Heart left ventricle (tissue), 16 donors: Measurements from ENCODE around the gene SLIT1. TPM values are rescaled to one million over a fixed set of nuclear protein-coding genes. Genes with fewer than 3 reads are reported as not detected.

Experiments
- ATAC-seq, 4 donors: fragments of 200-7000 bp; cut with Tn5 transposase; one replicate each; pipeline ENCODE4 v1.9.1; 2020 to 2022; ENCODE audit warnings: moderate library complexity in 4 of 4, mild to moderate bottlenecking in 3 of 4, moderate number of reproducible peaks in 1 of 4
- DNase-seq, 5 donors: peaks; one replicate each; pipeline ENCODE4 v3.0.0-alpha.2; 2020
- H3K27ac ChIP-seq, 12 donors: fragments of 200-600 bp; sonication (generic) in 4 of 12; one replicate each; pipeline versions ENCODE4 v1.5.0 to v1.8.0; 2016 to 2022; ENCODE audit warnings: mild to moderate bottlenecking in 2 of 12
- H3K27me3 ChIP-seq, 9 donors: fragments of 200-600 bp; sonication (generic) in 2 of 9; one replicate each; pipeline versions ENCODE4 v1.5.1 to v1.8.0; 2016 to 2022; ENCODE audit warnings: mild to moderate bottlenecking in 3 of 9
- H3K36me3 ChIP-seq, 9 donors: fragments of 200-600 bp; sonication (generic) in 2 of 9; one replicate each; pipeline versions ENCODE4 v1.5.0 to v1.8.0; 2018 to 2022; ENCODE audit warnings: mild to moderate bottlenecking in 2 of 9
- H3K4me1 ChIP-seq, 12 donors: fragments of 200-600 bp; sonication (generic) in 4 of 12; one replicate each; pipeline versions ENCODE4 v1.5.0 to v1.8.0; 2016 to 2022; ENCODE audit warnings: mild to moderate bottlenecking in 3 of 12
- H3K4me3 ChIP-seq, 12 donors: fragments of 200-600 bp; sonication (generic) in 4 of 12; one replicate each; pipeline versions ENCODE4 v1.5.0 to v1.8.0; 2017 to 2022; ENCODE audit warnings: mild to moderate bottlenecking in 9 of 12, moderate library complexity in 4 of 12
- H3K9me3 ChIP-seq, 12 donors: fragments of 200-600 bp; sonication (generic) in 4 of 12; one replicate each; pipeline versions ENCODE4 v1.5.0 to v1.8.0; 2016 to 2022; ENCODE audit warnings: mild to moderate bottlenecking in 1 of 12
- POLR2A ChIP-seq, 2 donors: fragments of 450-650 bp; IDR thresholded peaks; one replicate each; pipeline ENCODE4 v1.6.1; 2017; ENCODE audit warnings: antibody characterized with exemption in 2 of 2, mild to moderate bottlenecking in 2 of 2, moderate library complexity in 2 of 2
- WGBS, 4 donors: extraction: QIAGEN DNeasy Blood & Tissue Kit in 2 of 4; methylation state at CpG; one replicate each; pipeline versions ENCODE4 v1.1.5 to v1.1.7; 2013 to 2018; 5-methylcytosine and 5-hydroxymethylcytosine counted together
- intact Hi-C, 10 donors: fragments of 100-400 bp; cut with DNase I; formaldehyde crosslinking; loops; one replicate each; pipeline versions ENCODE4 v1.11.1 to v1.14.2; 2022
- polyA plus RNA-seq, 2 donors: library from polyadenylated mRNA; stranded (reverse); fragments of 200-250 nt; gene quantifications; one replicate each; pipeline ENCODE4 v1.2.3, GENCODE V29; 2013
- total RNA-seq, 9 donors: library from RNA; depleted of rRNA in 2 of 9; stranded (reverse); fragments of >200 nt in 2 of 9; fragmentation: NEBNext Ultra II Directional in 3 of 9; extraction: Animal tissue kit (Norgen Biotek cat#: 25700) in 3 of 9; gene quantifications; one replicate each; pipeline versions ENCODE4 v1.1.0 to v1.2.4, GENCODE V29; 2016 to 2023
- TF ChIP-seq, protein P1 (sequence below), 12 donors: fragments of 200-600 bp; sonication (generic) in 4 of 12; IDR thresholded peaks; one replicate each; pipeline versions ENCODE4 v1.5.0 to v1.8.0; 2018 to 2022; ENCODE audit warnings: antibody characterized with exemption in 12 of 12, mild to moderate bottlenecking in 5 of 12
- donor health status: ischemic (EF 13 %, LVEDD 7.1; RV severe dilation, severe dysfunction).
- donor health status: healthy with polysubstance abuse.
- donor health status: DM: no; HTN: yes; CAD: no.
- donor health status: DM: no; HTN: no; CAD: no.
- donor health status: ischemic (EF 25% LVEDD 6.9; RV normal size, moderate dysfunction).
- donor health status: ischemic (EF 25% LVEDD 5.7; RV mildly dilated, moderate dysfunction).
- donor health status: healthy.
- donor health status: DM: yes; HTN: yes; CAD: no.
- donor health status: ischemic (EF 35%, LVEDD 5.7; RV mildly dilated, moderate dysfunction).
- donor health status: nonischemic (EF 11% LVEDD 7.7; RV severe dilation, severe dysfunction).
- donor health status: DM: yes; HTN: yes; CAD: no.
- donor health status: PGD.
- donor health status: ischemic (EF 29% LVEDD 5.4; RV normal size, mild dysfunction).
- donor health status: nonischemic (EF 23%, LVEDD 6.1; RV moderate dilation, normal function).

The SLIT1 gene
- total and polyA plus RNA-seq, 11 donors = 0.04 to 0.61 (median 0.12) TPM

- WGBS, 4 donors = 60 to 73% (median 71%) methylated on average over 15 to 18 of the region's 18 CpGs
- H3K27ac ChIP-seq = no peak overlapping the region
Measured at GRCh38 chr10:97065686-97066660, 119.8 kb downstream of the SLIT1 start.

GRCh38 chr10:97065128-97065527 lies 120.6 kb downstream of the SLIT1 start:
- ATAC-seq = no peak
- WGBS, 4 donors = 24 to 44% (median 38%) methylated on average over 1 of the region's 1 CpG
- no peaks in the 10 kb centered on the region for H3K27me3 ChIP-seq
- H3K27ac ChIP-seq = no peak overlapping the region
- no peak overlapping the region for H3K4me3 ChIP-seq
- H3K36me3 ChIP-seq = no peaks in the 10 kb centered on the region
- H3K4me1 ChIP-seq = no peaks in the 10 kb centered on the region
- intact Hi-C loops = no loop called here
- H3K9me3 ChIP-seq = no peaks in the 10 kb centered on the region
- peak in 1 of 5 donors; percentile 15 for DNase-seq
- no peak for TF ChIP-seq POLR2A (IDR thresholded peaks at IDR 0.05)
- TF ChIP-seq, protein P1, sequence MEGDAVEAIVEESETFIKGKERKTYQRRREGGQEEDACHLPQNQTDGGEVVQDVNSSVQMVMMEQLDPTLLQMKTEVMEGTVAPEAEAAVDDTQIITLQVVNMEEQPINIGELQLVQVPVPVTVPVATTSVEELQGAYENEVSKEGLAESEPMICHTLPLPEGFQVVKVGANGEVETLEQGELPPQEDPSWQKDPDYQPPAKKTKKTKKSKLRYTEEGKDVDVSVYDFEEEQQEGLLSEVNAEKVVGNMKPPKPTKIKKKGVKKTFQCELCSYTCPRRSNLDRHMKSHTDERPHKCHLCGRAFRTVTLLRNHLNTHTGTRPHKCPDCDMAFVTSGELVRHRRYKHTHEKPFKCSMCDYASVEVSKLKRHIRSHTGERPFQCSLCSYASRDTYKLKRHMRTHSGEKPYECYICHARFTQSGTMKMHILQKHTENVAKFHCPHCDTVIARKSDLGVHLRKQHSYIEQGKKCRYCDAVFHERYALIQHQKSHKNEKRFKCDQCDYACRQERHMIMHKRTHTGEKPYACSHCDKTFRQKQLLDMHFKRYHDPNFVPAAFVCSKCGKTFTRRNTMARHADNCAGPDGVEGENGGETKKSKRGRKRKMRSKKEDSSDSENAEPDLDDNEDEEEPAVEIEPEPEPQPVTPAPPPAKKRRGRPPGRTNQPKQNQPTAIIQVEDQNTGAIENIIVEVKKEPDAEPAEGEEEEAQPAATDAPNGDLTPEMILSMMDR (IDR thresholded peaks at IDR 0.05) = no peak

More at GRCh38 chr10:97065686-97066660, 119.8 kb downstream of the SLIT1 start:
- no peak for ATAC-seq
- intact Hi-C loops = no loop called here
- Histone ChIP-seq H3K36me3 (no peaks in the 10 kb centered on the region), H3K4me3 (no peak overlapping the region), H3K27me3 (peaks cover 0 to 2% (median 0%) of the 10 kb centered on the region in 9 donors), H3K4me1 (no peaks in the 10 kb centered on the region), H3K9me3 (no peaks in the 10 kb centered on the region)
- no peak for TF ChIP-seq POLR2A (IDR thresholded peaks at IDR 0.05)
- TF ChIP-seq, protein P1 (IDR thresholded peaks at IDR 0.05) = no peak
- peak in 1 of 5 donors; percentile 17 for DNase-seq

DNA sequence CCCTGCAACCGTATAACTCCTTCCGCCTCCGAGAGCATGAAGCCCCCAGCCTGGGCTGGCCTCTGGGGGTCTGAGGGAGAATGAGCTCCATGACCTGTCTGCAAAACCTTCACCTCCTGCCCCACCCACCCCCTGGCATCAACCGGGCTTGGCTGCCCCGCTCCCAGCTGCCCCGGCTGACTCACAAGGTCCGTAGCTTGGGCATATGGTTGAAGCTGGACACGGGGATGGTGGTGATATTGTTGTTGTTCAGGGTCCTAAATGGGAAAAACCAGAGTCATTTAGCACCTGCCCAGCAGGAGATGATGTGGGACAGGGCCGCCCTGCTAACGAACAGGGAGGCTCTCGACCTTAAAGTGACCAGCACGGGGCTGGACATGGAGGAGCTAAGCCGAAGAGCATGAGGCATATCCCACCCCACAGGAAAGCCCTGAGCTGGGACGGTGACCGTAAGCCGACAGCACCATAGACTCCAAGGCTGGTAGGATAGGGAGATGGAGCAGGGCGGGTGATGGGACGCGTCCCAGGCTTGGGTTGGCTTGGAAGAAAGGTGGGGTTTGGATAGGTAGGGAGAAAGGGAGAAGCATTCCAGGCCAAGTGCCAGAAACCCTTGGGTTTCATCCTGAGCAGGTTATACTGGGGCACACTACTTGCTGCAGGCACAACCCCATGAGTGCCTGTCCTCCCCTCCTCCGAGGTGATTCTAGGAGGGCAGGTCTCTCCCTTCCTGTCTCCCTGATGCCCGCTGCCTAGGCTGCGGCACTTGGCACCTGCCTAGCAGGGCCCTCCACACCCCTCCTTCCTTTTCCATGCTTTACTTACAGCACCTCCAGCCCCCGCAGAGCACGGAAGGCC lies 121.5 kb downstream of the SLIT1 start:
- H3K4me3 ChIP-seq = no peak overlapping the region
- H3K4me1 ChIP-seq = no peaks in the 10 kb centered on the region
- intact Hi-C loops = no loop called here
- ATAC-seq (no peak), DNase-seq (peak in 2 of 5 donors; percentile 14 to 51)
- no peak for TF ChIP-seq POLR2A (IDR thresholded peaks at IDR 0.05)
- TF ChIP-seq, protein P1 (IDR thresholded peaks at IDR 0.05) = no peak
- WGBS, 4 donors = 77 to 85% (median 82%) methylated on average over 22 to 24 of the region's 24 CpGs
- H3K36me3 ChIP-seq = no peaks in the 10 kb centered on the region
- H3K27me3 ChIP-seq = no peaks in the 10 kb centered on the region
- H3K27ac ChIP-seq = no peak overlapping the region
- no peaks in the 10 kb centered on the region for H3K9me3 ChIP-seq
